Forelimb muscle (tissue), 1 donor: Measurements from ENCODE around the gene PAX5. TPM values are rescaled to one million over a fixed set of nuclear protein-coding genes. Genes with fewer than 3 reads are reported as not detected.

Experiments used
- DNase-seq: peaks from one replicate; pipeline ENCODE4 v3.0.0-alpha.2; 2013; ENCODE audit warnings: low read depth
- polyA plus RNA-seq: library from polyadenylated mRNA; unstranded; fragments of 120-200 nt; gene quantifications from one replicate; pipeline ENCODE4 v1.2.1, GENCODE V29; 2013; ENCODE audit not compliant: insufficient read length

PAX5 gene
- polyA plus RNA-seq, 1 donor, result 0.25 TPM

DNA sequence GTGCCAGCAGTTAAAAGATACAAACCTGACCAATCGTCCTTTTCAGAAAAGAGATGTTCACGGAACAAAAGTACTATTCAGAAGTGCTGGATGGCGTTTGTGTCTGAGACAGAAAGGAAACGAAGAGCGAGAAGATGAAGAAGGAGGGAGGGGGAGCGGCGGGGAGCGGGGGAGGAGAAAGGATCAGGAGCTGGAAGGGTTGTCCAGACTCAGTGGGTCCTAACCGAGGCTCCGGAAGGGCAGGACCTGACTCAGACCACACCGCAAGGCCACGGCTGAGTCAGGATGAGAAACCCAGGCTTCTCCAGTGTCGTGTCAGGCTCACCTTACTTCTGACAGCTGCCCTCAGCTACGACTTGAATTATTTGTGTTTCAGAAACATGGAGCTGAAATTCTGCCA lies 46.2 kb downstream of the PAX5 start:
- DNase-seq, result no peak

DNA sequence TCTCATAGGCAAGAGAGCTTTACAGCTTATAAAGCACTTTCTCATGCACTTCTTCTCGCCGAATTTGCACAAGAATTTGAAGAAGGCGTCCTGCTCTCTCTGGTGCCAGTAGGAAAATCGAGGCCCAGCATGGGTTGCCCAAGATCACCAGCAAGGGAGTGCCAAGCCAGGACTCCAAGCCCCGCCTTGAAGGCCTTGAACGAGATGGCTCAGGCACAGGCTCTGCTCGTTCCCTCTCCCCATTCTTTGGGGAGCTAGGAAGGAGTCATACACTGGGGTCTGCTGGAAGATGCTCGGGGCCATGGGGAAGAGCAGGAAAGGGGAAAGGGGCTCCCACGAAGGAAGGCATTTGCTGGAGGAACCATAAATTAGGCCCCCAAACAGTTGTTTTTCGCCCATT lies 46.7 kb downstream of the PAX5 start:
- DNase-seq, result no peak

DNA sequence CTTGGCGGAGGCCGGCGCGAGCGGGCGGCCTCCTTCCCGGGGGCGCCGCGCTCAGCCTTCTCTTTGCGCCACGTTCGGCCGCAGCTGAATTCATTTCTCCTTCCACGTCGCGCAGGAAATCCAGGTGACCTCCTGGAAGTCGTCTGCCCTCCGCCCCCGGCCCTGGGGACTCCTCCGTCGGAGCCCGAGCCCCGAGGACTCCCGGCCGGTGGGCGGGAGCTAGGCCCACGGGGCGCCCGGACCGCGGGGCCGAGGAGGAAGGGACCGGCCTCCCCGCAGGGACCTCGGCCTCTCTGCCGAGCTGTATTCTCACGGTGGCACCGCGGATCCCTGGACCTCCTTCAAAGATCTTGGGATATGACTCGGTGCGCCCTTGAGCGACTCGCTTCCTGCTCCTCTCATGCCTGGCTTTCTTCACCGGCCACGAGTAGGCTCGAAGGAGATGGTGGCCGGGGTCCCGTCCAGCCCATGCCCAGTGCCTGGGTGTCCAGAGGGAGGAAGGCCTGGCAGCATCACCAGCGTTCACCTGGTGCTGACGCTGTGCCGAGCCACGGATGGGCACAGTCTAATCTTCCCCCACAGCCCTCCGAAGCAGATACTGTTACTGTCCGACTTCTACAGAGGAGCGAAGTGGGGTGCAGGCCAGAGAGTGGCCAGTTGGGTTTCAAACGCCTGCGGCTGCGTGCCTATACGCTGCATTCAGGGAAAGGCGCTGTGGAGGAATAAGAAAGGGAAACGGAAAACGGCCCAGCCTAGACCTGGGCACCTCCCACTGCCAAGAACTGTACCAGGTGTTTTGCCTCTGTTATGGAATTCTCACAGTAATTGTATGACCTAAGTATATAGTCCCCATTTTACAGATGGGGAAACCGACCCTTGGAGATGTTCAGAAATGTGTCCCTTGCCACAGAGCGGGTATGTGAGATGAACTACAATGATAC lies 47.3 kb downstream of the PAX5 start:
- no peak for DNase-seq

DNA sequence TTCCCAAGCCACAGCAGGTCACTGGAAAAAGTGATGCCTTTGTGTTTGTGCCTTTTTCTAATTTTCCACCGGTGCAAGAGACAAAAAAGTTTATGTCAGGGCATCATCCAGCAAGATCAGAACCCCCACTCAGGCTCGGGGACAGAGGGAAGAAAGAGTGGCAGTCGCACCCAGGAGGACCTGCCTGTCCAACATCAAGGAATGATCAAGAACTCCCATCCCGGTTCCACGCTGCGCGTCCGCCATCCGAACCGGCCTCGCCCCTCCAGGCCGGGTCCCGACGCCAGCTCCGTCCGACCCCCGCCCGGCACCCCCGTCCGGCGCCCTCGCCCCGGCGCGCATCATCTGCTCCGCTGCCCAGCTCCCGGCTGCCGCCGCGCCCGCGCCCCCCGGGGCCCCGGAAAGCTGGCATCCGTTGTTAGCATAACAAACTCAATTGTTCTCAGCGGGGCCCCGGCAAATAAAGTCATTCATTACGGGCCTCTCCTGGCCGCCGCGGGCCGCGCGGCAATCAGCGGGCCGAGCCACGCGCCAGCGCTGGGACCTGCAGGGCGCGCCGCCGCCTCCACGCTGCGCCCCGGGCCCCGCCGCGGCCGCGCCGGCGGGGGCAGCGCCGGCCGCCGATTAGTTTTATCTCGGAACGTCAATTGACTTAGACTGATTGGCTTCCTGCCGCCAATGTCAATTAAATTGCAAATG lies 48.1 kb downstream of the PAX5 start:
- no peak for DNase-seq

DNA sequence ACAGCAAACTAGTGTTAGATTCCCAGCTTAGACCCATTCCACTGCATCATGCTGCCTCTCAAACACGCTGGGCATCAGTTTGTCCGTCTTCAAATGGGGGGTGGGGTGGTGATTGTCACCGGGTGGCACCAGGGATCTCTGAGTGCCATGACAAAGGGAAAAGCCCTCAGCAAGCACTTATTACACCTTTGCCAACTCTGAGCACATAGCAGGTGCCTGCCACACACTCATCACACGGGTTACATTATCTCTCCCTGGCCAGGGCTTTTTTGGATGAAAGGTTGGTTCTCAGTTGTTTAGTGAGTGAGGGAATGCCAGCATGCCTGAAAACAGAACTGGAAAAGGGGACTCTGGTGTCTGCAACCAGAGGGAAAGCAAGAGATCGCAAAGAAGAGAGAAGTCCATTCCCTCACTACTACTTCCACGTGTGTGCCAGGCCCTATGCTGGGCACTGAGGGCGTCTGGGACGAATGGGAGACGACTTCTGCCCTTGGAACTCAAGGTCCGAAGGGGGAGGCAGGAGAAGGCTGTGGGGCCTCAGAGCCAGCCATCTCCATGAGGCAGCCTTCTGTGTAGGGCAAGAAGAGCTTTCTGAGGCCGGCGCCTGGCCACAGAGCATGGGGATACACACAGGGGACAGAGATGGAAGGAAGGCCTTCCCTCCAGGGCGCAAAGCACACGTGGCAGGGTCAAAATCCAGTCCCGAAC lies 48.9 kb downstream of the PAX5 start:
- DNase-seq, result no peak

DNA sequence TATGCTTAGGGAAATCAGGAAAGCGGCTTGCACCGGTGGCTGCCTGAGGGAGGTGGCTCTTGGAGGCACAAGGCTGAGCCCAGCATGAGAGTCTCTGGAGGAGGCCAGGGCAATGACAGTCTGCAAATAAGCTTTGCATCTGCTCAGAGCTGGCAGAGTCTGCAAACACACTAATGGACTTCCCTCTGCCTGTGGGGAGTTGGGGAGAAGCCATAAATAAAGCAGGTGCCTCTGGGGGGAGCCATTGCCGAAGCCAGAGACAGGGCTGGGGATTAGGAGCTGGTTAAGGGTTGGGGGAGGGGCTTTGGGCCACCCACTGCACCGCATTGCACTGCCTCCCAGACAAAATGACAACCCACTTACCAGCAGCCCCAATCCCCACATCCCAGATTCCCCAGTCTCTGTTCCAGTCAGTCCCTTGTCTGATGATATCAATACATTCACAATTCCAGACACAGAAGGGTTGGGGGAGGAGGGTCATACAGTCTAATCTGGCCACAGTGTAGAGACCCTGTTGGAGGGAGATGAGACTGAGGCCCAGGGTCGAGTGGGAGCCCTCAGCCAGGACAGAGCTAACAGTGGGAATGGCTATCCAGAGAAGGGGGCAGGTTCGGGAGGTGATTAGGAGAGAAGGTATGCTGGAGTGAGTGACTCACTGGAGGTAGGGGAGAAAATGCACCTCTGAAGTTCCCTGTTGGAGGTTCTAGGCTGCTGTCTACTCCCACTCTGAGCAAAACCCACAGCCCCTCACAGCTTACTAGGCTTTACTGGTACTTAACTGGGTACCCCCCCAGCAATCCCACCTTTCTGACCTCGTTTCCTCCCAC lies 53.7 kb downstream of the PAX5 start:
- no peak for DNase-seq

DNA sequence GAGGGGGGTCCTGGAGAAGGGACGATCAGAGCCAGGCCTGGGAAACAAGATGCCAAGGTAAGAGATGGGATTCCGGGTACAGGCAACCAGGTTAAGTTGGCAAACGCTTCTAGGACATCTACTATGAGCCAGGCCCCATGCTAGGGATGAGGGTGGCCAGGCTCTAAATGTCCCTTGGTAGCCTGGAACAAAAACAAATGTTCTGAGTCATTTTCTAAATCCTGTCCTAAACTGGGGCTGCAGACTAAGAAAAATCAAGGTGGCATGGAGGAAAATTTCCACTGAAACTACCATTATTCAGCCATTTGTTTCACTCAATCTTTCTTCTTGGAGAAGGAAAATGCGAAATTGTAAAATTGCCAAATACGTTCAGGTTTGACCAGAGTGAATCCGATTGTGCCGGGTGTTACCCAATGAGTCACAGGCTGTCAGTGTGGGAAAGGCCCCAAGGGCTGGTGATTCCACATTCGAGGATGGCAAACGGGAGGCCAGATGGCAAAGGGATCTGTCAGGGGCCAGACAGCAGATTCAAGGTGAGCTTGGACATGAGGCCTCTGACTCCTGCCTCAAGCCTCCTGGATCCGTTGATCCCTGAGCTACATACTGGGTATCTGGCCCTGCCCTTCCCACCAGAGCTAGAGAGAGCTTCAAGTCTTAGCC lies 57.6 kb downstream of the PAX5 start:
- no peak for DNase-seq

DNA sequence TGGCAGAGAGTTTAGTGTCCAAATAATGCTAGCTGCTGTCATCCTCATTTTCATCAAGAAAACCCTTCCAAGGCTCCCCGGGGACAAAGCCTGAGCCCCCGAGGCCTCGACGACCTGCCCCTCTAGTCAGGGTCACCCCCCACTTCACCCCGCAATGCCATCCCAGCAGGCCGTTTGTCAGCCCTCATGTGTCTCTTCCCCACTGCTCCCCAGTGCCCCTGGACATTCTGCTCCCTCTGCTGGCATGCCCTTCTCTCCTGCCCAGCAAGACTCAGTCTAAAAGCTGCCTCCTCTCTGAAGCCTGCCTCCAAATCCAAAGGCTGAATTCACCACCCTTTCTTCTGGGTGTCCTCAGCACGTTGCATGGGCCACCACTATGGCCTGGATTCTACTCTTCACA lies 59.3 kb downstream of the PAX5 start:
- DNase-seq, result no peak

DNA sequence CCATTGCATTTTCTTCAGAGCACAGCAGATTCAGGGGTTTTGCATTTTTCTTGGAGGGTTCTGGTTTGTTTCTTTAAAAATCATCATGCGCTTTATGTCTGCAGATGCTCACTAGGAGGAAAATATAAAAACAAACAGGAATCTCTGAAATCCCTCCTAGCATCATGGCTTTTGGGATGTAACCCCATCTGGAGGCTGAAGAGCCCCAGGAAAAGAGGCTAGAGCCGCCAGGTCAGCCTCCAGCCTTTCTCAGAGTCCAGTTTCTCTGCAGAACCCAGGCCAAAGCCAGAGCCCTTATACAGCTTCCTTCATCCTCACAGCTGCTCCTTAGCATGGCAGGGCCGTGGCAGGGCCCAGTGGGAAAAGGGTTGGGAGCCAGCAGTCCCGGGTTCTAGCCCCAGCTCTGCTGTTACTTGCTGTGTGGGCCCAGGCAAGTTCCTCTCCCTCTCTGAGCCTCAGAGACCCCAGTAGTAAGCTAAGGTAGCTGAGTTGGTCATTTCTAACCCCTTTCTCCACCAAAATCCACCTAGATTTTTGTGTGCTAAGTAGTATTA lies 62.1 kb downstream of the PAX5 start:
- no peak for DNase-seq

DNA sequence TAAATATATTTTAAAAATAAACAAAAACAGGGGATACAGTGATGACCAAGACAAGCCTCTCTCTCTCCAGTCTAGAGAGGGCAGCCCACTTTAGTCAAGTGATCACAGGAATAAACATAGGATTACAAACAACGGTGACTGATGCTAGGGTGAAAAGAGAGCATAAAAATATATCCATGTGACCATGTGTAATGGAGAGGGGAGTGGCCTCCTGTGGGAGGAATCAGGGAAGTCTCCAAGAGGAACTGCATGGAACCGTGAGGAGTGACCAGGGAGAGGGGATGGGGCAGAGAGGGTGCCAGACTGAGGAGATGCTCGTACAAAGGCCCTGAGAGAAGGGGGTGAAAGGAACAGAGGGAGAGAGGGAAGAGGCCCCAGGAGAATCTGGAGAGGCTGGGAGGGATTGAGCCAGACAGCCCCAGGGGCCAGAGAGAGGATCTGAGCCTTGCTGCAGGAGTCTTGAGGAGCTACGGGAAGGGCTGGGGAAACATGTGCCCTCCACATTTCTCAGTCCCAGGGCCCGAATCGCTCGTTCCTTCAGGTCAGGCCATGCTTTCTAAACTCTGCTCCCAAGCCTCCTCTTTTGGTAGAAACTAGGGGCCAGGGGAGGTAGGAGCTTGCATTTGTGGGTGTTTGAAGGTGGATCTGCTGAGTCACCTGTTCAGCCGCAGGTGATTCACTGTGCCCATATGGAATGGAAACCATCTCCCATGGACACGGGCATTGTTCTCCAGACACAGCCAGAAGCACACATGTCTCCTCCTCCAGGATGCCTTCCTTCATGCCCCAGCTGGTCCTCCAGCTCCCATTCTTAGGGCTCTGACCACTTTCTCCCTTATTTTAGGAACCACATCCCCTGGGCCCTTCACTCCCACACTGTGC lies 63.8 kb downstream of the PAX5 start:
- no peak for DNase-seq

DNA sequence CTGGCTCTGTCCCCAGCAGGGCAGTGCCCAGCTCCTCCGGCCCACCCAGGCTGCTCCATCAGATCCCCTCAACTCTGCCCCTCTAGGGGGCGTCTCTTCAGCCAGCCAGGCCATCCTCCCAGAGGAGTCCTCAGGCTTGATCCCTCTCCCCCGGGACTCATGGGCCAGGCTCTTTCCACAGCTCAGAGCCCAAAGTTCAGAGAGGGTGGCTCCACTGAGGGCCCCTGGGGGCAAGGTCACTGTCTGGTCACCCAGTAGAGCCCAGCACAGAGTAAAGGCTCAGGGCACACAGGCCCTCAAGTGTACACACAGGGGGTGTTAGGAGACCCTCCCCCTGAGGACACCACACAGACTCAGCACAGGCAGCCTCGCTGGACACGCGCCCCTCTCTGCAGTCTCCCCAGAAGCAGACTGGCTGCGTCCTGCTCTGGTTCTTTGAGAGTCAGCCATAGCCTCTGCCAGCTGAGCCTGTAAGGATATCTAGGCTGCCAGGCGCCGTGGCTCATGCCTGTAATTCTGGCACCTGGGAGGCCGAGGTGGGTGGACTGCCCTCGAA lies 64.8 kb downstream of the PAX5 start:
- no peak for DNase-seq

DNA sequence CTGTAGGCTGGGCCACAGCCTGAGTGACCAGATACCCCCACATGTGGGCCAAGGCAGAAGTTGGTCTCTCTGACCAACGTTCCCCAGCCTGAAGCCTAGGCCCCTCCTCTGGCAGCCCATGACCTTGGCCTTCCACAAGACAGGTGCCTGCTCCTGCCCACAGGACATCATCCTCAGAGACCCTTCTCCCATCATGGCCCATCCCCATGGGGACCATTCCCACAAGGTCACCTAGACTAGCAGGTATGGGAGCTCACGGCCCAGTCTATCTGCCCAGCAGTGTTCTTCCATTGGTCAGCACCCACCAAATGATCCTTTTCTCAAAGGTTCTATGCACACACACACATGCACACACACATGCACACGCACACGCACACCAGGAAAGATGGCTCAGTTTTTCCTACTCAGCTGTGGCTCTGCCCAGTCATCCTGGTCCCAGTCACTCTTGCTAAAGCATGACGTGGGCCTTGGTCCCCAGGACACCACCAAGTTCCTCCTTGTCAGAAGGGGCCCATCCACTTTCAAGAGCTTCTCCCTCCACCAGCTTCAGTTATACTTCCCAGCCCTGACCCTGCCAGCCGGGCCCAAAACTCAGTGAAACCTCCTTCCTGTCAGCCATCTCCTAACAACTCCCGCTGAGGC lies 65.4 kb downstream of the PAX5 start:
- no peak for DNase-seq

DNA sequence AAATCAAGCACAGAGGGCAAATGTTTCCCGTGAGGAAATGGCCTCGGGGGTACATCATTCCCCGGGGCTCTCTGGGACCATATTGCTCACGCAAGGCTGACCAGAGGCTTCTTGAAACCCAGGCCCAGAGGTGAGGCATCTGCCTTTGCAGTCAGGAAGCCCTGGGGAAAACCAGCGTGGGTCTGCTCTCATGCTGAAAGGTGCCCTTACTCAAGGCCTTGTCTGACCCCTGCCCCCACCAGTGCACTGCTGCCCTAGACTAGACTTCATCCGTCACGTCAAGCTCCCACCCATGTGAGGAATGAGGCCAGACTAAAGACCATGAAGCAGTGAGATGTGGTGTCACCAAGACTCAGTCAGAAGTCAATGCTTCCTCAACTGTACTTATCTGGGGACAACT lies 66.1 kb downstream of the PAX5 start:
- no peak for DNase-seq

DNA sequence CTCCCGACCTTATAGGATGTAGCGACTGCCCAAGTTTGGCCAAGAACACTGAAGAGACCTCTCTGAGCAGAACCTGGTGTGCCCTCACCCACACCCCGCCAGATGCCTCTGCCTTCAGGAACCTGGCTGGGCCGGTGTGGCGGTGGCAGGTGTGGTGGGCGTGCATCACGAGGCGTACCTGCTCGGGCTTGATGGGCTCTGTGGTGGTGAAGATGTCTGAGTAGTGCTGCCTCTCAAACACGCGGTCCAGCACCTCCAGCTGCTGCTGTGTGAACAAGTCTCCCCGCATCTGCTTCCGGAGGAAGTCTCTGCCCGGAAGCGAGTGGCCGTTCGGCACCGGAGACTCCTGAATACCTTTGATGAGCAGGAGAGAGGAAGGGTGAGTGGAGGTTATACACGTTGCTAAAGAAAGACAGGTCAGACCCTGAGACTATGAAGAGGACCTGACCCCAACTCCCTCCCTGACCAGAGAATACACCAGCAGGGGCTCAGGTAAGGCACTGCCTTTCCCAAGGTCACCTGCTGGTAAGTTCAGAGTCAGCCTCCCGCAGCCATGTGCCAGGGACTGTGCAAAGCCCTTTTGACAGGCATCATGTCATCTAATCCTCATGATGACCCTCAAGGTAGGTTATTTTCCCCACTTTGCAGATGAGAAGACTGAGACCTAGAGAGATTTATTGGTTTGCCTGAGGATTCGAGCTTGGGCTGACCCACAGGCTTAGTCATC lies 67.5 kb downstream of the PAX5 start:
- DNase-seq, result no peak

DNA sequence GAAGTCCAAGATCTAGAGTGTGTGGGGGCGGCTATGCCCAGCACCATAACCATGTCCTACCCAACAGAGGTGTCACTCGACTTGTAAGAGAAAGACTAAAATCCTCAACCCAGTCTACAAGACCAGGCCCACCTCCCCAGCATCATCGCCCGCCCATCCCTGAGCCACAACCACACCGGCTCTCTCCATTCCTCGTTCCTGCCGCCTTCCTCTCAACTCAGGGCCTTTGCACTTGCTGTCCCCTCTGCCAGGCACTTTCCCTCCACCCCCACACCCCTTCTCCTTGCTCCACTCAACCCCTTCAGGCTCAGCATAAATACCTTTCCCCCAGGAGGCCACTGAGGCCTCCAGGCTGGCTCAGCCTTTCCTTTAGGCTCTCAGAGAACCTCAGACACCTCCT lies 69.3 kb downstream of the PAX5 start:
- no peak for DNase-seq

DNA sequence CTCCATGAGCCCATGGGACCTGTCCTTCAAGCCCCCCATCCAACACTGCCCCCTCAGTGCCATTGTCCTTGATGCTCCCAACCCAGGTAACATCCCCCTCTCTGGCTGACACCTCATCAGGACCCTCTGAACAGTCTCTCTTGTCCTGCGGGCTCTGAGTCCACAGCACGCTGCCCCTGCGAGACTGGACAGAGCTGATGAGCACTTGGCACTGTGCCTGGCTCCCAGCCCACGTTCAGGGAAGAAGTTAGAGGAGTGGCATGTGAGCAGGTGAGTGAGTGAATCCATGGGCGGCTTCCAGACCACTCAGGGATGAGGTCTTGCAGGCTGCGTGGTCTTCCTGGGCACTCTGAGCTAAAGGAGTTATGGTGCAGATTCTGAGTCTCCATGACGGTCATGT lies 70.7 kb downstream of the PAX5 start:
- DNase-seq, result no peak

DNA sequence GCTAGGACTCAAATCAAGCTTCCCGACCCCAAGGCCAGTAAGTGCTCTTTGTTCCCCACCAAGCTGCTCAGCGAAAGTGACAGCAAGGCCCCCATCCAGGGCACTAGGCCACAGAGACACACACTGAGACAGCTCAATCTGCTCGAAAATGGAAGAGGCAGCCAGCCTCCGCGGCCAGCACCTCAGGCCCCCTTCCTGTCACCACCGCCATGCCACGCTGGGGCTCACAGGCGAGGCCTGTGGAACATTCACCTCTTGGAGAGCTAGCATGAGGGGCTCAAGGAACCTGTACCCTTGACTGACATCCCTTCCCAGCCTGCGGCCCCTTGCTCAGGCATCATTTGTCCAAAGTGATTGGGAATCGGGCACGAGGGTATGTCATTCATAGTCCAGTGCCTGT lies 71.4 kb downstream of the PAX5 start:
- no peak for DNase-seq
